GM12873 (cell line): ENCODE data around the gene FBN3.

Experiments used
- CTCF ChIP-seq: IDR thresholded peaks from 2 replicates; pipeline ENCODE4 v1.5.1; 2012; ENCODE audit warnings: low read depth, mild to moderate bottlenecking, moderate library complexity, low read length, control low read depth; ENCODE audit not compliant: insufficient read depth; ENCODE audit errors: missing control alignments

FBN3 gene

DNA sequence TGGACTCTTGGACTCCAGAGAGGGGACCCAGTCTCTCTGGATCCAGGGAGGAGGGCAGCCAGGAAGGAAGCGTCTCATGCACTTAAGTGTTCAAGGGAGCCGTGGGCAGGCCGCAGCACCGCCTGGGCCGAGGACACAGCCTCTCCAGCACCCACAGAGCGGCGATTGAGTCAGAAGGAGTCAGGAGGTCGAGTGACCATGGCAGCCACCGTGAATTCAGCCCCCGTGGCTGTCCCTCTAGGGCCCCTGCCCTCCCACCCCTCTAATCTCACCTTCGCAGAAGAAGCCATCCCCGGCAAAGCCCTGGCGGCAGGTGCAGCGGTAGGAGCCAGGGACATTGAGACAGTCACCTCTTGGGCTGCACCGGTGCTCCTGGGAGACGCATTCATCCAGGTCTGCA is 38.0 kb downstream of the FBN3 start:
- no peak for TF ChIP-seq CTCF

GRCh38 chr19:8110931-8111330 is 38.5 kb downstream of the FBN3 start:
- no peak for TF ChIP-seq CTCF

GRCh38 chr19:8109890-8110662 is 39.3 kb downstream of the FBN3 start:
- TF ChIP-seq CTCF: no peak

DNA sequence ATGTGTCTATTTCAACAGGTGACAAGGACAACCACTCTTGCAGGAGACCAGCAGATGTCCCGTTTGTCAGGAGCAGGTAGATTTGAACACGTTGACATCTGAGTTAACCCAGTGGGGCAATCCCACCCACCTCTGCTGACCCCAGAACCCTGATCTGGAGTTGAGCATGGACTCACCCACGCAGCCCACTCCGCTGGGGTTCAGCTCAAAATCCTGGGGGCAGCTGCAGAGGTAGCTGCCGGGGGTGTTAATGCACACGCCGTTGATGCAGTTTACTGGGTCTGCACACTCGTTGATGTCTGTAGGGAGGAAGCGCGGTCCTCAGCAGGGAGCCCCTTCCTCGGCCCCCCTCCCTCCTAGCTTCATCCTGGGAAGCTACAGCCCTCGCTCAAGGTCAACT is 39.9 kb downstream of the FBN3 start:
- no peak for TF ChIP-seq CTCF

DNA sequence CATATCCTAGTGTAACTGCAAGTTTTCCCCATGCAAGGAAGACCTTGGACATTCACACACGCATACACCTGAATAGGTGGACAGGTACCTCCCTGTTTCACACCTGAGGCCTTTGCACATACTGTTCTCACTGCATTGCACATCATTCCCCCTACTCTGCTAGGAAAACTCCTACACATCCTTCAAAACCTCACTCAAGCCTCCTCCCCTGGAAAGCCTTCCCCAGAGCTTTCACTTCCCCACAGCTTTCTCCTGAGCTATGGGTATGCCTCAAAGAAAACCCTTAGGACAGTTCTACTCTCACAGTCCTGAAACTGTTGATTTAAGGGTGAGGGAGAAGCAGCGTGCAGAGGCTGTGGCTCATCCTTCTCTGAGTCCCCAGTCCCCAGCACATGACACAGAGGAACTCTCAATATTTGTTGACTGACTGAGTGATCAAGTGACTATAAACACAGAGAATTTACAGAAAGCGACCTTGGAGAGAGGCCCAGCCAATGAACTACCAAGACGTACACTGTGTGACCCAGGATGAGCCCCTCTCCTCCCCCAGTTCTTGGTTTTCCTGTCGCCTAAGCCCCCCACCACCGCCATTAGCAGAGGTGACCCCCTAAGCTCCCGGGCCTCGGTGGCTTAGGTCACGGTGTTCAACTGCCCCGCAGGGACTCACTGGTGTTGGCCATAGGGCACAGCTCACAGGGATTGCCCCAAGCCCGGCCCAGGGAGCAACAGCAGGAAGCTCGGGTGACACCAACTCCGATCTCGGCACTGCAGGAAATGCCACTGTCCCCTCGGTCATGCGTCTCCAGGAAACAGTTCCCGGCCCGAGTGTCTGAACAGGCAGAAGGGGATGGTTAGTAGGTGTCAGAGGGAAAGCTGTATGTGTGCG is 40.6 kb downstream of the FBN3 start:
- TF ChIP-seq CTCF: no peak

DNA sequence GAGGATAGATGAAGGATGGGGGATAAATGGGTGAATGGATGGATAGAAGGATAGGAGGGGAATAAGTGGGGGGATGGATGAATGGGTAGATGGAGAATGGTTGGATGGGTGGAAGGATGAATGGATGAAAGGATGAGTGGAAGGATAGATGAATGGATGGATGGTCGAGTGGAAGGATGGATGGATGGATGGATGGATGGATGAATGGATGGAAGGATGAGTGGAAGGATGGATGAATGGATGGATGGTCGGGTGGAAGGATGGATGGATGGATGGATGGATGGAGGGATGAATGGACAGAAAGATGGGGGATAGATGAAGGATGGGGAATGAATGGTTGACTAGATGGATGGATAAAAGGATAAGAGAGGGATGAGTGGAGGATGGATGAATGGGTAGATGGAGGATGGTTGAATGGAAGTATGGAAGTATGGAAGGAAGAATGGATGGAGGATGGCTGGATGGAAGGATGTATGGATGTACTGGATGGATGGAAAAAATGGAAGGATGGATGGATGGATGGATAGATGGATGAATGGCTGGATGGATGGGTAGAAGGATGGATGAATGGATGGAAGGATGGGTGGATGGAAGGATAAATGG is 42.0 kb downstream of the FBN3 start:
- TF ChIP-seq CTCF: no peak

DNA sequence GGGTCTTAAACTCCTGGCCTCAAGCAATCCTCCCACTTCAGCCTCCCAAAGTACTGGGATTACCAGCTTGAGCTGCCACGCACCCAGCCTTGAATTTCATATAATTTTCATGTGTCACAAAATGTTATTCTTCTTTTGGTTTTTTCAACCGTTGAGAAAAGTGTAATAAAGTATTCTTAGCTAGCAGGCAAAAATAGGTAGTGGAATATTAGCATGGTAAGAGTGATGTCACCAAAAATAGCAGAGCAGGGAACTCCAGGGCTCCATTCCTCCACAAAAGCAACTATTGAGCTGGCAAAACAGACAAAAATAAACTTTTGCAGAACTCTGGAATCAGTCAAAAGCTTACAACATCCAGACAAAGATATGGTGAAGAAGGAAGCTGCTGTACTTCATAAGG is 43.9 kb downstream of the FBN3 start:
- no peak for TF ChIP-seq CTCF
